DMS53 (cell line): ENCODE measurements around the gene TGFBI.

Experiments used
- DNase-seq: peaks from one replicate; lab custom pipeline; 2025; lab: John Stamatoyannopoulos, UW

Gene TGFBI

GRCh38 chr5:136047858-136048257, 19.1 kb downstream of the TGFBI start:
- DNase-seq, result no peak

DNA sequence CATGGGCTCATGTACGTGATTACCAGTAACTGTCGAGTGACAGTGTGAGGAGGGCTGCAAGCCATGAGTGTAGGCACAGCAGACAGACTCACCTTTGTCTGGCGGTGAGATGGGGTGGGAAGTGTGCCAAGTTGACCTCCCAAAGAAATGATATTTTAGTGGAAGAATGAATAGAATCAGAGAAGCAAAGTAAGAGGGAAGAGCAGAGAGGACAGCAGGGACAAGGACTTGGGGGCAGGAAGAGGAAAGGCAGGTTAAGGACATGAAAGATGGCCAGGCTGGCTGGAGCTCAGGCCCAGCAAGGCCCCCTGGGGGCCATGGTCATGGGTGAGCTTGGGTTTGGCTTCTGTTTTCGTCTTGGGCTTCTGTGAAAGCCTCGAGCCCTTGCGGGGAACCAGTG, 20.2 kb downstream of the TGFBI start:
- DNase-seq, result no peak

DNA sequence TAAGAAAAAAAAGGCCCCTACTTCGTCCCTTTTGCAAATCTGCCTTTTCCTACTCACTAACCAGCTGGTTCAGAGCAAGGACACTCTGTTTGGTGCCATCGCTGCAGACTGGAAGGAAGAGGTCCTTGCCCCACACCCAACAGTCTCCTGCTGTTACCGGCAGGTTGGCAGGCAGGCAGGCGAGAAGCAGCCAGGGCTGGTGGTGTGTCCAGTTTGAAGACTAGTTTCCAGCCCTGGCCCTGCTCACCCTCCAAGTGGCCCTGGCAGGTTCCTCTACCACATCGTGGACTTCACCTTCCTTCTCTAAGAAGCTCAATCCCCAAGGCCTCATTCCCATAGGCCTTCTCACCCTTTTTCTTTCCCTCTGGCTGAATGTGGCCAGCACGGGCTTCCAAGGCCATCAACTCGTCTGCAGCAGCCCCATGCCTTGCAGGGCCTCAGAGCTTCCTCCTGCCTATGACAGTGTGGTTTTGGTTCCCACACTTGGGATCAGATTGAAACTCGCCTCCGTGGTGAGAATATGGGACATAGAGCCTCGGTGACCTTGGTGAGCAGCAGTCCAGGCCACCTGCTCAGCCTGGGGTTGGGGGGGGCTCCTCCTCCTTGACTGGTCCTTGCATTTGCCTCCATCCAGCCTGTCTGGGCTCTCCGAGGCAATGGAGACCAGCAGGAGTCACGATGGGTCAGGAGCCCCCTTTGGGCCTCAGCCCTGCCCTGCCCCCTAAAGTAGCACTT, 22.9 kb downstream of the TGFBI start:
- no peak for DNase-seq

- DNase-seq, result no peak
These were observed 24.0 kb downstream of the TGFBI start for GRCh38 chr5:136052692-136053335.

DNA sequence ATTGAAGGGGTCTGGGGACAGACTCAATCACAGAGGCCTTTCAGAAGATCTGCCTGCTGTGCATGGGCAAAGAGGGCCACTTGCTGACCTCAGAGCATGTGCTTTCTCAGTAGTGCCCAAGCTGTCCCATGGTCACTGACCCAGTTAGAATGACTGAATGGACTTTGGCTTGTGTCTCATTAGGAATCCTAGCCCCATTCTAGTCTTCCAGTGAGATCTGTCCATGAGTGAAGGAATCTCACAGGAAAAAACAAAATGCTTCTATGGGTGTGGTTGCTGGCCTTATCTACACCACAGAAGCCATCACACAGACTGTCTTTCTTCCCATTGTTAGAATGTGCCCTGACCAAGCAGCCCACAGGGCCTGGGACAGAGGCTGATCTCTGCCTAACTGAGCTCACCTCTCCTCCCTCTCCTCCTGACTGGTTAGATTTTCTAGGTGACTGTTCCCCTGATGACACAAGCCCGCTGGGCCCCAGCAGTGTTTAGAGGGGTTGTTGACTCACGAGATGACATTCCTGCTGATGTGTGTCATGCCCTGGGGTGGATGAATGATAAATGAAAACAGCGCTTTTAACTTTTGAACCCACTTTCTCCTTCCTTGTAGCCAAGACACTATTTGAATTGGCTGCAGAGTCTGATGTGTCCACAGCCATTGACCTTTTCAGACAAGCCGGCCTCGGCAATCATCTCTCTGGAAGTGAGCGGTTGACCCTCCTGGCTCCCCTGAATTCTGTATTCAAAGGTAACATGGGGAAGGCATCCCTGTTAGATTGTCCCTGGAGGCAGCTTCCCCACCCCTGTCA, 24.8 kb downstream of the TGFBI start:
- peak; percentile 89 for DNase-seq

- DNase-seq, result peak; percentile 30
These were observed 25.6 kb downstream of the TGFBI start for GRCh38 chr5:136054142-136055019.

DNA sequence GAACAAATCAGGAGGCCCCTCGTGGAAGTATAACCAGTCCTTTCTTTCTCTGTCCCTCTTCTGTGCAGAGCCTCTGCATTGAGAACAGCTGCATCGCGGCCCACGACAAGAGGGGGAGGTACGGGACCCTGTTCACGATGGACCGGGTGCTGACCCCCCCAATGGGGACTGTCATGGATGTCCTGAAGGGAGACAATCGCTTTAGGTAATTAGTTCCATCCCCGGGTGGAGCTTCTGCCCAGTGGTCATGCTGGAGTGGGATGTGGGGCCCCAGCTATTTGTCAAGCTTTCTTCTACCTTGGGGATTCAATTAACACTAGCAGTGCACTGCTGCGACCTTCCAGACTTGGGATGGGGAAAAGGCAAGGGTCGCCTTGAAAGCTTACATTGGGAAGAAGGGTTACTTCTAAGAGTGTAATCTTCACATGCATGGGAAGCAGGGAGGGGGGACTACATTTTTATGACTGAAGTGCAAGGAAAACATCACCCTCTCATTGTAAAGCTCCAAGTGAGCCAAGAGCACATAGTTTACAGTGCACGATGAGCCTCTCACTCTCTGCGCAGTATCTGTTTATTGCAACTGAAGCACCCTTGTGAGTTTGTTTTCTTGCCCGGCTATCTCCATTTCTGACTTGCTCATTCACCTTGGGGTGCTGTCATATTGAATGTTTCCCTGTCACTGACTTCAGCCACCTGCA, 27.0 kb downstream of the TGFBI start:
- DNase-seq, result no peak

DNA sequence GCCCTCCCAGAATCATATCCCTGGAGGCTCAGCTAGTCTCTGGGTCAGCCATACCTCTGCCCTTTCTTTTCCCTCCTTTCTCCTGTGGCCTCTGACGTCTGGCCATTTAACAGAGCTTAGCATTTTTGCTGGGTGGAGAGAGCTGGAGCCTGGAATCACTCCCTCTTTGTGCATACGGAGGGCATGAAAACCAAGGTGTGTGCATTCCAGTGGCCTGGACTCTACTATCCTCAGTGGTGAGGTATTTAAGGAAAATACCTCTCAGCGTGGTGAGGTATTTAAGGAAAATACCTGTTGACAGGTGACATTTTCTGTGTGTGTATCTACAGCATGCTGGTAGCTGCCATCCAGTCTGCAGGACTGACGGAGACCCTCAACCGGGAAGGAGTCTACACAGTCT, 27.5 kb downstream of the TGFBI start:
- DNase-seq, result no peak

DNA sequence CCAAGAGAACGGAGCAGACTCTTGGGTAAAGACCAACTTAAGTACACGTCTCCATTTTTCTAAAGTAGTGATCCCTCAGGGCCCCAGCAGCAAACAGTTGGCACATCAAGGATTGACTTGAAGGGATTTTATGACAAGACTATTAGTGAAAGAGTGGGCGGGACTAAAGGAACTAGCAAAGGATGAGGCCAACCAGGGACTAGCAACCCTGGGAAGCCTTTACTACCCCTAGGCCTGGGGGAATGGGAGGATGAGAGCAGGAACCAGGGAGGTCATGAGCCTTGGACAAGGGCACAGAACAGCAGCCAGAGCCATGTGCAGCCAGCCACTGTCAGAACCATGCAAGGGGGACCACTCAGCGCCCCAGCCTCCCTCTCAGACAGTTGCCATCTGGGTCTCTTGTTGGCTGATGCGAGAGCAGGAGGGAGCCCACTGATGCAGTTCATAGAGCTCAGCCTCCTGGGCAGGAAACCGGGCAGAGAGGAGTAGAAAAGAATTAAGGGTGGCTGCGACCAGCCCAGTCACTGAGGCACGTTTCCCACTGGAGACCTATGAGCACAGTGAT, 28.1 kb downstream of the TGFBI start:
- no peak for DNase-seq

DNA sequence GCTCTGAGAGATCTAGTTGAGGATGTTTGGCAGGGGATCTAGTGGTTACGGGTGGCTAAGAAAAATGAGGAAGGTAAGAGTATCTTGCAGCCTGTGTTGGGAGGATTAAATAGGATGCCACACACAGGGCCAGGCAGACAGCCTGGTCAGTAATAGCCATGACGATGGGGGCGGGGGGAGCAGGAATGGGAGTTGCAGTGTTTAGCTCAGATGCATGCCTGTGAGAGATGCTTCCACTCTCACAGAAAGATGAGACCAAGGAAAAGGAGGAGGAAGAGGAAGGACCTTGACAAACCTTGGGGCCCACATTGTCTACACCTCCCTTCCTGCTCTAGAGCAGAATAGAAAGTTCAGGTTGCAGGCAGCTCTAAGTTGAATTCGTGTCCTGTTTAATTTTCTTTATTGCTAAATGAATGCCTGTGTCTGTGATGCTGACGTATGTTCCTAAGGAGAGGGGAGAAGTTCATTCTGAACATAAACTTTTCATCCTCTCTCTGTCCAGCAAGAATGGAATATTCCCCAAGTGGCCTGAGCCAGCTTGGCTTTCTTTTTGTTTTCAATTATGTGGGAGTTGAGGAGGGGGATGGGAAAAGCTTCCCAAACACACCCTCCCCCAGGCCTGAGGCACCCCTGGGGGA, 28.7 kb downstream of the TGFBI start:
- peak; percentile 30 for DNase-seq

- peak; percentile 97 for DNase-seq
These were observed 29.5 kb downstream of the TGFBI start for GRCh38 chr5:136058039-136058971.

DNA sequence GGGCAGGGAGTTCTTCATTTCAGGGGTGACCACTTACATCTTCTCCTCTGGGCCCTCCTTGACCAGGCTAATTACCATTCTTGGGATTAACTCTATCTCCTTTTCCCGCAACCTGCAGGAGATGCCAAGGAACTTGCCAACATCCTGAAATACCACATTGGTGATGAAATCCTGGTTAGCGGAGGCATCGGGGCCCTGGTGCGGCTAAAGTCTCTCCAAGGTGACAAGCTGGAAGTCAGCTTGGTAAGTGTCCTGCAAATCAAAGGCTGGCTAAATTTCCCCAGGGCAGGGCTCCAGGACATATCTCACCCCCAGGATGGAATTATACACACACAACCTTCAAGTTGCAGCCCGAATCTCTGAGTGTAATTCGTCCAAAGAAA, 30.2 kb downstream of the TGFBI start:
- peak; percentile 36 for DNase-seq

DNA sequence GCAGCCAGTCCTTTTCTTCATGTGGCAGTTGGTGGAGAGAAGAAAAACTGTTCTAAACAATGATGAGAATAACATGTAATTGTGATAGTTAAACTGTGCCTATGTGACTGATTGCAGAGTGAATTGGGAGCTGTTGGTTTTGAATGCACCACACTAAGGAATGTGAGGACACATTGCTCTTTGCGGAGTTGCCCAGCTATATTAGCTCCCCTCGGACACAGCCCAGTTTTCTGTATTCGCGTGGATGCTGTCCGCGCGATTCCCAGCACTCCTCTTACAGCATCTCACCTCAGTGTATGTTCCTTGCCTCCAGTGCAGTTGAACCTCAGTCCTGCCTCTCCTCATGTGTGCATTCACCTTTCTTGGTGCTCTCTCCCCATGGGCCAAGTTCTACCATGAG, 32.2 kb downstream of the TGFBI start:
- DNase-seq, result no peak

GRCh38 chr5:136061630-136062365, 33.0 kb downstream of the TGFBI start:
- no peak for DNase-seq

GRCh38 chr5:136062366-136063274, 33.8 kb downstream of the TGFBI start:
- DNase-seq, result peak; percentile 85

DNA sequence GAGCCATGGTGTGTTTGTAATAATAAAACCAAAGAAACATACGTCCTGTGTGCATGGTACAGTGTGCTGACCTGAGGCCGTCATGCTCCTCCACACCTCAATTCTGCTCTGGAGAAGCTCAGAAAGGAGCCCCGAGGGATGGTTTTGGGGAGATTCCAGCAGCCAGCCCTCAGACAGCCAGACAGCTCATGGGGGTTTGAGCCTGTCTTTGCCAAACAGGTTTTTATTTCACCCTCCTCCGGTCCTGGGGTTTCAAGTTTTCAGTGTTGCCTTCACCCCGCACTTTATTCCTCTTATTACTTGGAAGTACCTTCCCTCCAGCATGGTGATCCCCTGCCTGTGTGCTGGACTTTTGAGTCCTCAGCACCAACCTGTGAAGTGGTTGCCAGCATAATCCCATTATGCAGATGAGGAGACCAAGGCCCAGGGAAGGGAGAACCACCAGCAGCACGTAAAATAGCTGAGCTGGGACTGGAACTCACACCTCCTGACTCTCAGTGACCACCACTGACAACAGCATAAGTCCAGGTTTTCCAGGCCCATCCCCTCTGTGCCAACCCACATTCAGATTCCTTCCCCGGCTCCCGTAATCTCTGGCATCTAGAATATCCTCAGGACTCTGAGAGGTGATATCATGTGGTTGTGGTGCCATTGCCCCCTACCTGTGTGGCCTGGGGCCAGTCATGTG, 35.1 kb downstream of the TGFBI start:
- DNase-seq, result no peak

- peak; percentile 37 for DNase-seq
These were observed 35.7 kb downstream of the TGFBI start for GRCh38 chr5:136064510-136064909.
